Ascending aorta (tissue), 2 donors: Measurements from ENCODE around the gene PPL. TPM values are rescaled to one million over a fixed set of nuclear protein-coding genes. Genes with fewer than 3 reads are reported as not detected.

ENCODE experiments used
- DNase-seq, 2 donors: peaks; one replicate each; pipeline ENCODE4 v3.0.0-alpha.2; 2019; ENCODE audit warnings: low spot score in 2 of 2
- H3K27ac ChIP-seq, 2 donors: fragments of 200-600 bp; sonication (generic); one replicate each; pipeline ENCODE4 v1.5.1; 2016 to 2017; ENCODE audit warnings: mild to moderate bottlenecking in 1 of 2
- H3K27me3 ChIP-seq: fragments of 200-600 bp; sonication (generic); one replicate; pipeline ENCODE4 v1.5.1; 2017
- H3K36me3 ChIP-seq, 2 donors: fragments of 200-600 bp; sonication (generic); one replicate each; pipeline ENCODE4 v1.5.1; 2016
- H3K4me1 ChIP-seq, 2 donors: fragments of 200-600 bp; sonication (generic); one replicate each; pipeline ENCODE4 v1.5.1; 2016 to 2017; ENCODE audit warnings: mild to moderate bottlenecking in 1 of 2
- H3K4me3 ChIP-seq, 2 donors: fragments of 200-600 bp; sonication (generic); one replicate each; pipeline ENCODE4 v1.5.1; 2016 to 2017; ENCODE audit warnings: mild to moderate bottlenecking in 1 of 2
- H3K9me3 ChIP-seq, 2 donors: fragments of 200-600 bp; sonication (generic); one replicate each; pipeline ENCODE4 v1.5.1; 2016
- CTCF ChIP-seq, 3 experiments: fragments of 200-600 bp in 2 of 3; fragments of 450-650 bp in 1 of 3; sonication (generic) in 2 of 3; IDR thresholded peaks; one replicate each; pipeline ENCODE4 v1.5.1; 2016 to 2019; ENCODE audit warnings: antibody characterized with exemption in 3 of 3, mild to moderate bottlenecking in 1 of 3, moderate library complexity in 1 of 3
- intact Hi-C: fragments of 100-400 bp; cut with DNase I; formaldehyde crosslinking; loops from one replicate; pipeline ENCODE4 v1.15.1; 2023
- total RNA-seq: library from RNA; depleted of rRNA; stranded (reverse); fragments of >200 nt; gene quantifications from one replicate; pipeline ENCODE4 v1.1.0, GENCODE V29; 2016

The PPL gene
- total RNA-seq, 1 donor from 2014 or later = 25.7 TPM

GRCh38 chr16:4922721-4923342 is 14.1 kb downstream of the PPL start:
- TF ChIP-seq CTCF (IDR thresholded peaks at IDR 0.05) = no peak
- Histone ChIP-seq H3K9me3 (peaks cover 9 to 14% of the 10 kb centered on the region in 2 donors), H3K4me3 (no peak overlapping the region), H3K27ac (no peak overlapping the region), H3K27me3 (no peaks in the 10 kb centered on the region), H3K4me1 (no peaks in the 10 kb centered on the region), H3K36me3 (no peaks in the 10 kb centered on the region)
- DNase-seq = no peak
- intact Hi-C loops = no loop called here

- Histone ChIP-seq H3K9me3 (no peaks in the 10 kb centered on the region), H3K27me3 (no peaks in the 10 kb centered on the region), H3K36me3 (no peaks in the 10 kb centered on the region), H3K4me1 (no peaks in the 10 kb centered on the region), H3K4me3 (no peak overlapping the region), H3K27ac (no peak overlapping the region)
- TF ChIP-seq CTCF (IDR thresholded peaks at IDR 0.05) = no peak
- intact Hi-C loops = no loop called here
- no peak for DNase-seq
Observed at GRCh38 chr16:4920826-4921225, 16.1 kb downstream of the PPL start.

- no peak overlapping the region for H3K27ac ChIP-seq
- no peak for DNase-seq
- no peak for TF ChIP-seq CTCF (IDR thresholded peaks at IDR 0.05)
- H3K9me3 ChIP-seq = no peaks in the 10 kb centered on the region
- intact Hi-C loops = no loop called here
- H3K27me3 ChIP-seq = no peaks in the 10 kb centered on the region
- no peaks in the 10 kb centered on the region for H3K36me3 ChIP-seq
- no peak overlapping the region for H3K4me3 ChIP-seq
- no peaks in the 10 kb centered on the region for H3K4me1 ChIP-seq
Observed at GRCh38 chr16:4918781-4919251, 18.1 kb downstream of the PPL start.

GRCh38 chr16:4917117-4917516 is 19.8 kb downstream of the PPL start:
- H3K27ac ChIP-seq = no peak overlapping the region

GRCh38 chr16:4915226-4915761 is 21.7 kb downstream of the PPL start:
- Histone ChIP-seq H3K9me3 (no peaks in the 10 kb centered on the region), H3K4me3 (no peak overlapping the region), H3K36me3 (no peaks in the 10 kb centered on the region), H3K27ac (no peak overlapping the region), H3K27me3 (no peaks in the 10 kb centered on the region), H3K4me1 (no peaks in the 10 kb centered on the region)
- TF ChIP-seq CTCF (IDR thresholded peaks at IDR 0.05) = no peak
- no peak for DNase-seq
- intact Hi-C loops = no loop called here

More at GRCh38 chr16:4917117-4917516, 19.8 kb downstream of the PPL start:
- intact Hi-C loops = no loop called here
- Histone ChIP-seq H3K4me3 (no peak overlapping the region), H3K27me3 (no peaks in the 10 kb centered on the region), H3K9me3 (no peaks in the 10 kb centered on the region), H3K4me1 (no peaks in the 10 kb centered on the region), H3K36me3 (no peaks in the 10 kb centered on the region)
- DNase-seq = no peak
- no peak for TF ChIP-seq CTCF (IDR thresholded peaks at IDR 0.05)
